ENCODE results near the gene HMGXB3. TPM values are rescaled to one million over a fixed set of nuclear protein-coding genes. Genes with fewer than 3 reads are reported as not detected.

HMGXB3 gene
- total RNA-seq, 2 experiments from 2014 or later: 27.2 to 30.5 TPM

DNA sequence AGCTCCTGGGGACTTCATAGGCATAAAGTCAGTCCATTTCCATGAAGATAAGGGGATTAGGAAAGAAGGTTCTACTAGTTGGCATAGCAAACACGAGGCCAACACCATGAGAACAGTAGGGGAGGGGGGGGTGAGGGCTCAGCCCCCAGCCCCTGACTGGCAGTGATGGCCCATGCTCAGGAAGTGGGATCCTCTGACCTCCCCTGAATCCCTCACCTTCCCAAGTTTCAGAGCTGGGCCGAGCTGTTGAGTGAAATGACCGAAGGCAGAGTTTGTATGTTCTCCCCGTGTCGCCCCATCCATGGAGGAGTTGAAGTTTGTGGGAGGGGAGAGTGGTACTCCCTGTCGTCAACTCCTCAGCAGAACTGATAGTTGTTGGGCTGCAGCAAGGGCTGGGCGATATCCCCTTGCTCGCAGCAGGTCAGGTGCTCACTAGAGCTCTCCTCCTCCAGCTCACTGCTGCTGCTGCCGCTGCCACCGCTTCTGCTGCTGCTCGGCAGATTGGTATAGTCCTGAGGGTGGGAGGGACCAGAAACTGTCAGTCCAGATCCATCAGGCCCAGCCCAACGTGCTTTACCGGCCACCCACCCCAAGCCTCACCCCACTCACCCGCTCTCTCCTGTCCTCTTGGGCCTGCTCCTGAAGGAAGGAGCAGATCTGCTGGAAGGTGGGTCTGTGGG, 53.3 kb downstream of the HMGXB3 start:
- ATAC-seq (no peak), DNase-seq (no peak)
- Mint-ChIP-seq H3K9me3 (ENCODE audit: low read depth) (no peaks in the 10 kb centered on the region), H3K27me3 (no peaks in the 10 kb centered on the region), H3K4me3 (no peak overlapping the region), H3K36me3 (ENCODE audit: low read depth) (peaks cover 38% of the 10 kb centered on the region), H3K27ac (no peak overlapping the region), H3K4me1 (no peaks in the 10 kb centered on the region)
- intact Hi-C loops (cut with DNase I, micrococcal nuclease): no loop called here
- ChIA-PET POLR2A (interaction anchor here (0.5 kb wide), 1 partner anchor 344 kb away, joined by 3 read pairs; no protein-coding TSS in a partner anchor), CTCF (no interaction called here)

DNA sequence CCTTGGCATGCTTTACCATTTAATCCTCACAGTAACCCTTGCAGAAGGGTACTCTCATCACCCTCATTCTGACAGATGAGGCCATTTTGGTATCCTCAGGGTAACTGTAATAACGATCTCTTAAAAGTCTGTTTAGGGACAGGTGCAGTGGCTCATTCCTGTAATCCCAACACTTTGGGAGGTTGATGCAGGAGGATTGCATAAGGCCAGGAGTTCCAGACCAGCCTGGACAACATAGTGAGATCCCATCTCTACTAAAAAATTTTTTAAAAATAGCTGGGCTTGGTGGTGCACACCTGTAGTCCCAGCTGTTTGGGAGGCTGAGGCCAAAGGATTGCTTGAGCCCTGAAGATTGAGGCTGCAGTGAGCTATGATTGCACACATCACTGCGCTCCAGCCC, 54.0 kb downstream of the HMGXB3 start:
- peaks cover 31% of the 10 kb centered on the region for H3K36me3 Mint-ChIP-seq (ENCODE audit: low read depth)
- POLR2A ChIA-PET: no interaction called here

DNA sequence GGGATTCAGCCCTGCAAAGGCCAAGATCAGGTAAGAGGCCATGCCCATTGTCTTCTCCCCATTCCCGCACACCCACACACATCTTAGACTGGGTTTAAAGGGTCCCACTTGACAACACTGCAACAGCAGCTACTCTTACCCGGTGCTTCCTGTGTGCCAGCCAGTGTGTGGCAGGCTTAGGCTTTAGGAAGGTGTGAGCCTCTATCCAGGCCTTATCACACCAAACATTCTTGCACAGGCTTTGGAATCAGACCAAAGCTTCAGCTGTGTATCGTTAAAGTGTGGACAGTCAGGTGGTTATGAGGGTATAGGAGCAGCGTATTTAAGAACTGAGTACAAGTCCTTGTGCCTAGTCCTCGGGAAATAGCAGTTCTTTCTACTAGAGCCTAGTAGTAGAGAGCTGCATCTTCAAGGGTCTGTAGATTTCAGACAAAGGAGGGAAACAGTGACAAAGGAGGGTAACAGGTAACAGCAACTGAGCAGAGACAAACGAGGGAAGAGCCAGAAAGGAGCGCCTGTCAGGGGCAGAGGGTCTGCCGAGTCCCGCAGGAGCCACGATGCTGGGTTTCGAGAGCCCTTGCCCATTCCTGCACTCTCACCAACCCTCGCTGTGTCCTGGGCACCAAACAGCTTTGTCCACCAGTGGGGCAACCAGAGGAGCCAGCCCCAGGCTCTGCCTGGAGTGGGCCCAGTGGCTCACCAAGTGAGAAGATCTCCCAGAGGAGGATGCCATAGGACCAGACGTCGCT, 55.0 kb downstream of the HMGXB3 start:
- DNase-seq (no peak), ATAC-seq (no peak)
- Mint-ChIP-seq H3K4me1 (no peaks in the 10 kb centered on the region), H3K27me3 (no peaks in the 10 kb centered on the region), H3K9me3 (ENCODE audit: low read depth) (no peaks in the 10 kb centered on the region), H3K36me3 (ENCODE audit: low read depth) (peaks cover 28% of the 10 kb centered on the region), H3K27ac (no peak overlapping the region), H3K4me3 (no peak overlapping the region)
- intact Hi-C loops (cut with DNase I, micrococcal nuclease): no loop called here
- ChIA-PET POLR2A (interaction anchor here (0.6 kb wide), 1 partner anchor 295 kb away, joined by 3 read pairs; no protein-coding TSS in a partner anchor), CTCF (interaction anchor here (0.6 kb wide), 1 partner anchor 1650 kb away, joined by 3 read pairs; no protein-coding TSS in a partner anchor)

More for the DNA sequence above, 54.0 kb downstream of the HMGXB3 start:
- no peak overlapping the region for H3K4me3 Mint-ChIP-seq
- DNase-seq (no peak), ATAC-seq (no peak)
- intact Hi-C loops (cut with DNase I, micrococcal nuclease): no loop called here
- H3K27ac Mint-ChIP-seq: no peak overlapping the region
- H3K9me3 Mint-ChIP-seq (ENCODE audit: low read depth): no peaks in the 10 kb centered on the region
- no peaks in the 10 kb centered on the region for H3K4me1 Mint-ChIP-seq
- H3K27me3 Mint-ChIP-seq: no peaks in the 10 kb centered on the region
- CTCF ChIA-PET: interaction anchor here (0.6 kb wide), 1 partner anchor 1650 kb away, joined by 3 read pairs; no protein-coding TSS in a partner anchor

DNA sequence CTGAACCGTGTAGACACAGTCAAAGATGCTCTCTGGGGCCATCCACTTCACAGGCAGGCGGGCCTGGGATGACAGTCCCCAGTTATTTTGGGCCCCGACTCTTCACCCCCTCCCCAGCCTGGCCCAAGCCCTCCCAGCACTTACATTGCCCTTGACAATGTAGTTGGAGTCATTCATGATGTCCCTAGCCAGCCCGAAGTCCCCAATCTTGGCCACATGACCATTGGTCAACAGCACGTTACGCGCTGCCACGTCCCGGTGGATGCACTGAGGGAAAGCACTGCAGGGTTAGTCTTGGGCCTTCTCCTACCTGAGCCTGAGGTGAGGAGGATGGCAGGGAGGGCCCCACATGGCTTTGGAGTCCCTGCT, 55.5 kb downstream of the HMGXB3 start:
- Mint-ChIP-seq H3K27me3 (no peaks in the 10 kb centered on the region), H3K36me3 (ENCODE audit: low read depth) (peaks cover 24% of the 10 kb centered on the region), H3K4me3 (no peak overlapping the region), H3K4me1 (no peaks in the 10 kb centered on the region), H3K27ac (no peak overlapping the region), H3K9me3 (ENCODE audit: low read depth) (no peaks in the 10 kb centered on the region)
- POLR2A ChIA-PET: no interaction called here
- CTCF ChIA-PET: no interaction called here
- no peak for ATAC-seq
- intact Hi-C loops (cut with DNase I, micrococcal nuclease): no loop called here
- DNase-seq: no peak

DNA sequence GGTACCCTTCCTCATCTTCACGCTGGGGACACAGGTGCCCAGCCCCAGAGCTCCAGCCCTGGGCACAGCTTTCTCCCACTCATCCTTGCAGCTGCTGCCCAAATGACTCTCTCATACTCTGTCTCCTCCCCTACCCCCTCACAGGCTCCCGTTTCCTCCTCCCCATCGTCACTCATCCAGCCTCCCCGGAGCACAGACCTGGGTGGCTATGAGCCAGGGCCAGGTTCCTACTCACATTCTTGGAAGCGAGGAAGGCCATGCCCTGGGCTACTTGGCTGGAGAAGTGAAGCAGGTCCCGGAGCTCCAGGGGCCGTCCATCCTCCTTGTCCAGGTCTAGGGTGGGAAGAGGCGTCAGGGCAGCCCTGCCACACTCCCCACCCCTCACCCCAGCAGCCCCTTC, 56.5 kb downstream of the HMGXB3 start:
- H3K4me3 Mint-ChIP-seq: no peak overlapping the region
- ATAC-seq: no peak
- H3K4me1 Mint-ChIP-seq: no peaks in the 10 kb centered on the region
- H3K36me3 Mint-ChIP-seq (ENCODE audit: low read depth): peaks cover 16% of the 10 kb centered on the region
- ChIA-PET CTCF (no interaction called here), POLR2A (no interaction called here)
- H3K27ac Mint-ChIP-seq: no peak overlapping the region
- intact Hi-C loops (cut with DNase I, micrococcal nuclease): no loop called here
- H3K27me3 Mint-ChIP-seq: no peaks in the 10 kb centered on the region
- no peaks in the 10 kb centered on the region for H3K9me3 Mint-ChIP-seq (ENCODE audit: low read depth)
- DNase-seq: no peak

DNA sequence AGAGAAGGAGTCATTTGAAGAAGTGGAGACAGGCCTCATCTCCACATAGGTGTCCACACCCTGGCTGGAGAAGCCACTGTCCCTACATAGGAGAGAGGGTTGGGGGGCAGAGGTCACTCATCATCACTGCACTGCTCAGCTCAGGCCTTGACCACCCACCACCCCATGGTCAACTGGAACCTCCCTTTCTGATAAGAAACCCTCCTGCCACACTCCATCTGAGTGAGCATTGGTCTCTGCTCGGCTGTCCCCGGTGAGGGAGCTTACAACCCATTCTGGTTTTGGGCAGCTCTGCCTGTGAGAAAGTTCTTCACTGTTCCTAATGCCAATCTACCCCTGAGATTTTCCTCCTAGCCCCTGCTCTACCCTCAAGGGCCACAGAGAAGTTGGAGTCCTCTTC, 57.0 kb downstream of the HMGXB3 start:
- ATAC-seq (no peak), DNase-seq (no peak)
- ChIA-PET CTCF (no interaction called here), POLR2A (no interaction called here)
- intact Hi-C loops (cut with DNase I, micrococcal nuclease): no loop called here
- H3K27ac Mint-ChIP-seq: no peak overlapping the region
- no peaks in the 10 kb centered on the region for H3K9me3 Mint-ChIP-seq (ENCODE audit: low read depth)
- H3K4me3 Mint-ChIP-seq: no peak overlapping the region
- peaks cover 11% of the 10 kb centered on the region for H3K36me3 Mint-ChIP-seq (ENCODE audit: low read depth)
- no peaks in the 10 kb centered on the region for H3K4me1 Mint-ChIP-seq
- H3K27me3 Mint-ChIP-seq: no peaks in the 10 kb centered on the region

DNA sequence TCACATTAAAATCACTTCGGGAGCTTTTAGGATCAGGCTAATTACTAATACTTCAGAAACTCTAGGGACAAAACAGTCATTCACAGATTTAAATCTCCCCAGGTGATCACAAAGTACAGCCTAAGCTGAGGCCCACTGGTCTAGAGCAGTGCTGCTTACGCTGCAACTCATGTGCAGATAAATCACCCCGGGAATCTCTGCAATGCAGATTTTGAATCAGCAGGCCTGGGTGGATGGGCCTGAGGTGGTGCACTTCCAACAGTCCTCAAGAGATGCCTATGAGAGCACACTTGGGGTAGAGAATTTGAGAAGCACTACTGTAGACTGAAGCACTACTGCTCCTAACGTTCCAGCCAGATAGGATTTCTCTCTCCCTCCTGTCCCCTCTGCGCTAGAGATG, 57.5 kb downstream of the HMGXB3 start:
- H3K4me3 Mint-ChIP-seq: no peak overlapping the region
- DNase-seq: no peak
- no peaks in the 10 kb centered on the region for H3K9me3 Mint-ChIP-seq (ENCODE audit: low read depth)
- H3K27me3 Mint-ChIP-seq: no peaks in the 10 kb centered on the region
- intact Hi-C loops (cut with DNase I, micrococcal nuclease): no loop called here
- ChIA-PET POLR2A (no interaction called here), CTCF (no interaction called here)
- H3K27ac Mint-ChIP-seq: no peak overlapping the region
- ATAC-seq: no peak
- H3K36me3 Mint-ChIP-seq (ENCODE audit: low read depth): peaks cover 11% of the 10 kb centered on the region
- no peaks in the 10 kb centered on the region for H3K4me1 Mint-ChIP-seq

DNA sequence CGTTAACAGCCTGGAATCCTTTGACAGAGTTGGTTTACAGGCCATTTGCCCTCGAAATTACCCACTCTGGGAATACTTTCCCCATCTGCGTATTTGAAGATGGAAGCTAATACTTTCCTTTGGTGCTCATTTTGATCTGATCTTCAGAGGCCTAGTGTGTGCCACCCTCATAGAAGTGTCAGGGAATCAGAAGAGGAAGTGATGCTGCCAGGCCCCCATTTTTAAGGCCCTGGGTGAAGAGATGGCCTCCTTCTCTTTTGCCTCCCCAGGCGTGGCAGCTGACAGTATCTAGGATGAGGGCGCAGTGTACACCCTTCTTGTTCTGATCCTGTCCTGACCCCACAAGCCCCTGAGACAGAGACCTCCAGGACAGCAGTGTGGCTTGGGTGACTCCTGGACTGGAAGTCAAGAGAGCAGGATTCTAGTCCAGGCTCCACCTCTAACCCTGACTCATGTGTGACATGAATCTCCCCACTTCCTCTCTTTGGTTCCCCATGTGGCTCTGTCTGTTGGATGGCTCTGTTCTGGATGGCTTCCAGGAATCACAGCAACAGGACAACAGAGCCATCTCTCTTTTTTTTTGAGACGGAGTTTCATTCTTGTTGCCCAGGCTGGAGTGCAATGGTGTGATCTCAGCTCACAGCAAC, 58.1 kb downstream of the HMGXB3 start:
- ChIA-PET CTCF (no interaction called here), POLR2A (no interaction called here)
- DNase-seq: no peak
- H3K9me3 Mint-ChIP-seq (ENCODE audit: low read depth): no peaks in the 10 kb centered on the region
- no peak overlapping the region for H3K4me3 Mint-ChIP-seq
- H3K27me3 Mint-ChIP-seq: no peaks in the 10 kb centered on the region
- H3K4me1 Mint-ChIP-seq: no peaks in the 10 kb centered on the region
- peaks cover 5% of the 10 kb centered on the region for H3K36me3 Mint-ChIP-seq (ENCODE audit: low read depth)
- intact Hi-C loops (cut with DNase I, micrococcal nuclease): no loop called here
- ATAC-seq: peak; percentile 63
- no peak overlapping the region for H3K27ac Mint-ChIP-seq

DNA sequence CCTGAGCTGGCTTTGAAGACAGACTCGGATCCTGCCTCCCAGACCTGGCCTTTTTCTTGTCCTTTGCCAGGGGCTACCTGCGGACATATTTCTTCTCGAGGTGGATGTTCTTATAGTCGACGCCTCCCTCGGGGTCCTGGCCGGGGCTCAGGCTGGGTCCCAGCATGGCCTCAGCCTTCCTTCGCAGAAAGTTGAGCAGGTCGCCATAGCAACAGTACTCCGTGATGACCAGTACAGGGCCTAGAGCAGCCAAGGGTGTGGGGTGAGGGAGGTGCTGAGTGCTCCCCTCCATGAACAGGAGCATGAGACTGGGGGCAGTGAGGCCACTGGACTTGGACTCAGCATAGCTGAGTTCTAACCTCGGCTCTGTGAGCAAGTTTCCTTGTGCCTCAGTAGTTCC, 59.1 kb downstream of the HMGXB3 start:
- no peak overlapping the region for H3K4me3 Mint-ChIP-seq
- no peaks in the 10 kb centered on the region for H3K36me3 Mint-ChIP-seq (ENCODE audit: low read depth)
- DNase-seq (no peak), ATAC-seq (no peak)
- no peaks in the 10 kb centered on the region for H3K9me3 Mint-ChIP-seq (ENCODE audit: low read depth)
- ChIA-PET CTCF (no interaction called here), POLR2A (no interaction called here)
- no peaks in the 10 kb centered on the region for H3K4me1 Mint-ChIP-seq
- intact Hi-C loops (cut with DNase I, micrococcal nuclease): no loop called here
- no peak overlapping the region for H3K27ac Mint-ChIP-seq
- H3K27me3 Mint-ChIP-seq: no peaks in the 10 kb centered on the region

DNA sequence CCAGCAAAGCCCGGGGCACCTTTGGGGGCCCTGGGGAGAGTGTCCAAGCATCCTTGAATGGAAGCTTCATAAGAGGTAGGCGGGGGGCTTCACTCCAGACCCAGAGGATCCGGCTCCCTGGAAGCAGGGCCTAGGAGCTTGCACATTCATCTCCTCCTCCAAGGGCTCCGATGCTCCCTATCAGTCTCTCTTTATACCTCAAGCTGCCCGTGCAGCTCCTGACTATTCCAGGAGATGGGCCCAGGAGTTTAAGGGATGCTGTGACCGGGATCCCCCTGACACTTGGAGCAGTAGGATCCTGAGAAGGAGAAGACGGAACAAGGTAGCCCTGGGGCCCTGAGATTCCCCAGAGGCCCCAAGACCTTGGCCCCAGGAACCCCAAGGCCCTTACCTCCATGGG, 59.9 kb downstream of the HMGXB3 start:
- ChIA-PET CTCF (no interaction called here), POLR2A (no interaction called here)
- Mint-ChIP-seq H3K36me3 (ENCODE audit: low read depth) (no peaks in the 10 kb centered on the region), H3K4me3 (no peak overlapping the region), H3K4me1 (no peaks in the 10 kb centered on the region), H3K27ac (no peak overlapping the region), H3K9me3 (ENCODE audit: low read depth) (no peaks in the 10 kb centered on the region), H3K27me3 (no peaks in the 10 kb centered on the region)
- intact Hi-C loops (cut with DNase I, micrococcal nuclease): no loop called here
- ATAC-seq: no peak
- DNase-seq: no peak

DNA sequence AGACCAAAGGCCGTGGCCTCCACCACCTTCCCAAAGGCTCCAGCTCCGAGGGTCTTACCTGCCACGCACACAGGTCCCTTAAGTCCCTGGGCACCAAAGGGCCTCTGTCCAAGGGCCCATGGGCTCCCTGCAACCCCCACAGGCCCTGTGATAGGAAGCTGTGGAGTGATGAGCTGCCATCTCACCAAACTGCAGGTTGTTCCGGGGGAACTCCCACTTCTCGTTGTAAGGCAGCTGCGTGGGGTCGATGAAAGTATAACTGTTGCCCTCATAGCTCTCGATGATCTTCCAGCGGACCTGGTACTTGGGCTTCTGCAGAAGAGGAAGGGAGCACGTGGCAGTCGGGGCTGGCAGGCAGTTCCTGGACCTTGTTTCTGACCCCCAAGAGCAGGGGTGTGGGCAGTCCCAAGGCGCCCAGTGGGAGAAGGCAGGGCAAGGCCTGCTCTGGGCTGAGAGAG, 61.0 kb downstream of the HMGXB3 start:
- ChIA-PET POLR2A (no interaction called here), CTCF (no interaction called here)
- no peaks in the 10 kb centered on the region for H3K9me3 Mint-ChIP-seq (ENCODE audit: low read depth)
- H3K4me3 Mint-ChIP-seq: no peak overlapping the region
- H3K27ac Mint-ChIP-seq: no peak overlapping the region
- no peaks in the 10 kb centered on the region for H3K27me3 Mint-ChIP-seq
- ATAC-seq (no peak), DNase-seq (no peak)
- no peaks in the 10 kb centered on the region for H3K36me3 Mint-ChIP-seq (ENCODE audit: low read depth)
- H3K4me1 Mint-ChIP-seq: no peaks in the 10 kb centered on the region
- intact Hi-C loops (cut with DNase I, micrococcal nuclease): no loop called here
